IPS DF 4.7 (cell line): ENCODE measurements around the gene SCARB1.
A peak's percentile ranks its signal among the peaks of the same experiment; 100 is the strongest.

Experiments
- DNase-seq: peaks from one replicate; pipeline ENCODE4 v3.0.0-alpha.2; 2013; ENCODE audit warnings: low spot score; ENCODE audit errors: extremely low read depth

Gene SCARB1

GRCh38 chr12:124842800-124843510 lies 20.7 kb downstream of the SCARB1 start:
- DNase-seq, result no peak

DNA sequence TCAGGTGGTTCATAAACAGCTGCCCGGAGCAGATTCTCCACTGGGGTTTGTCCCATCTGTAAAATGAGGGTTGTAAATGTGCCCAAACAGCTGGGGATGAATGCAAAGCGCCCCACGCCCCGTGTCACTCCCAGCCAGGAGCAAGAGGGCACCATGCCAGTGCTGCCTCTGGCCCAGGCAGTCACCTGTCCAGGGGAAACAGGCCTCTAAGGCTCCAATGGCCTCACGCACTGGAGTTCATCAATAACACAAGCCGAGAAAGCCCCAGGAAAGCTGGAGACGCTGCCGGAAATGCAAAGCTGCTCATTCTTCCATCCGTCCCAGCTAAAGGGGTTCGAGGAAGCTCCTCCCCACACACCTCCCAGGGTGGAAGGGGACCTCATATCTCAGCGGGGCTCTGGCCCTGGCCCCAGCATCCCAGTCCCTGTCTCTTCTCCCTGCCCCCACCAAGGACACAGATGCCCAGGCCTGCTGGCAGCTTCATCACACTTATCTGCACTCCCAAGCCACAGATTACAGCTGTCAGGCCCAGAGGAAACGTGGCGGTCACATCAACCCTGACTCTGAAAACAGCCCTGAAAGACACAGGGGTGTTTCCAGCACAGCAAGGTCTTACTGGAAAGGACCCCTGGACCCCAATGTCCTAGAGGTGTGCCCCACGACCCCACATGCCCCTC lies 21.5 kb downstream of the SCARB1 start:
- DNase-seq, result no peak

DNA sequence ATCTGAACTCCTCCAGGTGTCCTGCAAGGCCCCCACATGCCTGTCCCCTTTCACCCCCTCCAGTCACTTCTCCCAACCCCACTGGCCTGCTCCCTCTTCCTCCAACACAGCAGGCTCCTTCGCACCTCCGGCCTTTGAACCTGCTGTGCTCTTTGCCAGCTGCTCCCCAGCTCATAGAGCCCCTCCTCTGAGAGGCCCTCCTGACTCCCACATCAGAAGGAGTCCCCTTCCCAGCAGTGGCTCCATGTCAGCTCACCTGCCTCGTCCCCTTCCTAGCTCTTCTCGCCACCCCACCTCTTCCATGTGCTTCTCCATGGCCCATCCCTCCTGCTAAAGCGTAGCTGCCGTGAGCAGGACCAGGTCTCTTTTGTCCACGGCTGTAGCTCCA lies 22.1 kb downstream of the SCARB1 start:
- DNase-seq, result no peak

GRCh38 chr12:124837958-124838803 lies 25.5 kb downstream of the SCARB1 start:
- DNase-seq, result no peak

DNA sequence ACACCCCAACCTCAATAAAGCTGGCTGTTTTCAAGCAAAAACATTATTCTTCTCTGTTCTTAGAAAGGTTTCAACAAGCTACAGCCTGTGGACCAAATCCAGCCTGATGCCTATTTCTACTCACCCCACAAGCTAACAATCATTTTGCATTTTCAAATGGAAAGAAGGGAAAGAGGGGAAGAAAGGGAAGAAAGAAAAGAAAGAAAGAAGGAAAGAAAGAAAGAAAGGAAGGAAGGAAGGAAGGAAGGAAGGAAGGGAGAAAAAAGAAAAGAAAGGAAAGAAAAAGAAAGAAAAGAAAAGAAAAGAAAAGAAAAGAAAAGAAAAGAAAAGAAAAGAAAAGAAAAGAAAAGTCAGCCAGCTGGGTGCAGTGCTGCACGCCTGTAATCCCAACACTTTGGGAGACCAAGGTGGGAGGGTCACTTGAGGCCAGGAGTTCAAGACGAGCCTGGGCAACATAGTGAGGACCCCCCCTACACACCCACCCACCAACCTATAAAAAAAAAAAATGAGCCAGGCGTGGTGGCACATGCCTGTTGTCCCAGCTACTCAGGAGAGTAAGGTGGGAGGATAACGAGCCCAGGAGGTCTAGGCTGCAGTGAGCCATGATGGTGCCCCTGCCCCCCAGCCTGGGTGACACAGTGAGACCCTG lies 26.3 kb downstream of the SCARB1 start:
- no peak for DNase-seq

GRCh38 chr12:124836759-124837158 lies 26.9 kb downstream of the SCARB1 start:
- DNase-seq, result no peak

GRCh38 chr12:124835656-124836410 lies 27.8 kb downstream of the SCARB1 start:
- DNase-seq, result no peak

DNA sequence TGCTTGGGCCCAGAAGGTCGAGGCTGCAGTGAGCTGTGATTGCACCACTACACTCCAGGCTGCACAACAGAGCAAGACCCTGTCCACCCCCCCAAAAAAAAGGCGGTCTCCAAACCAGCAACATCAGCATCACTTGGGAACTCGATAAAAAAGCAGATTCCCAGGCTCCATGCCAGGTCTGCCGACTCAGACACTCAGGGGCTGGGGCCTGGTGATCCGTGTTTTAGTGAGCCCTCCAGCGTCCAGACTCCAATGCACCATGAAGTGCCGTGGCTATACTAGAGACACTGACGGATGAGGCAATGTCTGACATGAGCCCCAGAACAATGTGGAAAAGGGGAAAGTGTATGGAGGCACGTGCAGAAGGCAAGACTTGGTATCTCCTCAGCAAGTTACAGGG lies 28.8 kb downstream of the SCARB1 start:
- no peak for DNase-seq

DNA sequence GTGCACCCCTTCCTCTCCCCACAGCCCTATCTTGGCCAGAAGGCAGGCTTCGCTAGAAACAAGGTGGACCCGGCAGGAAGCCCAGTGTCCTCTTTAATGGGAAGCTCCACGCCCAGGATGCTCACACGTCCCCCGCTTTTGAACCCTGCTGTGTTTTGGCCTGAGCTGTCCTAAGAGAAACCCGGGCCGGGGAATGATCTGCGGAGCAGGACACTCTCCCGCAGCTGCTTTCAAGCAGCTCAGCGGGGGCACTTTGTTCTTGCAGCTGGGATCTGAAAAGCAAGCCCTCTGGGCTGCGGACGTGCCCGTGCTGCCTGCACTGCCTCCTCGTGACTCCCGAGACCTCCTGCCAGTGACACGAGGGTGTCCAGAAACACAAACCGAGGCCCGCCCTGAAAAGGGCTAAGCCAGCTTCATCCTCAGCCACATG lies 30.0 kb downstream of the SCARB1 start:
- peak; percentile 79 for DNase-seq

DNA sequence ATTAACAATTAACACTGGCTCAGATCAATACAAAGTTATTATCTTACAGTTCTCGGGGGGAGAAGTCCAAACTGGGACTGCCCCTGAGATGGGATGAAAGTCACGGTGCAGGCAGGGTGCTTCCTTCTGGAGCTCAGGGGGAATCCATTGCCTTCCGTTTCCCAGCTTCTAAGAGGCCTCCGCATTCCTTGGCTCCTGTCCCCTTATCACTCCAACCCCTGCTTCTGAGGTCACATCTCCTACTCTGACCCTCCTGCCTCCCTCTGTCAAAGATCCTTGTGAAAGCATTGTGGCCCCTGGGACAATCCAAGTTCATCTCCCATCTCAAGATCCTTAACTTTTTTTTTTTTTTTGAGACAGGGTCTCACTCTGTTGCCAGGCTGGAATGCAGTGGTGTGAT lies 30.8 kb downstream of the SCARB1 start:
- DNase-seq, result no peak

DNA sequence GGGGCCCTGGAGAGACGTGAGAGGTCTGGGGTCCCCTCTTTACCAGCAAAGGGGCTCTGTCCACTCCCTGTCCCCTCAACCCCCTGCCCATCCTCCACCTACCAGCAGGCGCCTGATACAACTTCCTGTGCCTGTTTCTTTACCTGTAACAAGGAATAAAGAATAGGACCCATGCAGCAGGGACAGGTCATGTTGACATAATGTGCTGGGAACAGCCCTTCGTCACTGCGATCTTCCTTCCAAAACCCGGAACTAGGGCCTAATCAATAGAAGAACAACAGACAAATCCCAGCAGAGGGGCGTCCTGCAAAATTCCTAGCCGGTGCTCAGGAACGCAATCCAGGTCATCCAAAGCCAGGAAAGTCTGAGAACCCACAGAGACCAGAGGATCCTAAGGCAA lies 32.1 kb downstream of the SCARB1 start:
- no peak for DNase-seq

DNA sequence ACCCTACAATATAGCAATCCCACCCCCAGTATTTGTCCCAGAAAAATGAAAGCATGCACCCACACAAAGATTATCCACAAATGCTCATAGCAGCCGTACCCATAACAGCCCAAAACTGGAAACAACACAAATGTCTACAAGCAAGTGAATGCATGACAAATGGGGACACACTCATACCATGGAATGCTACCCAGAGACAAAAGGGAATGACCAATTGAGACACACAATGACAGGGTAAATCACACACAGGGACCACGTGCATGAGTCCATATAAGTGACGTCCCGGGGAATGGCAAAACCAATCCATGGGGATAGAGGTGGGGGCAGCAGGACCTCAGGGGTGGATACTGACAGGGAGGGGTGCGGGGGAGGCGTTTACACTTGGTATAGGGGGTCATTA lies 33.4 kb downstream of the SCARB1 start:
- no peak for DNase-seq

- DNase-seq, result no peak
These were observed 33.9 kb downstream of the SCARB1 start for GRCh38 chr12:124829708-124830304.

DNA sequence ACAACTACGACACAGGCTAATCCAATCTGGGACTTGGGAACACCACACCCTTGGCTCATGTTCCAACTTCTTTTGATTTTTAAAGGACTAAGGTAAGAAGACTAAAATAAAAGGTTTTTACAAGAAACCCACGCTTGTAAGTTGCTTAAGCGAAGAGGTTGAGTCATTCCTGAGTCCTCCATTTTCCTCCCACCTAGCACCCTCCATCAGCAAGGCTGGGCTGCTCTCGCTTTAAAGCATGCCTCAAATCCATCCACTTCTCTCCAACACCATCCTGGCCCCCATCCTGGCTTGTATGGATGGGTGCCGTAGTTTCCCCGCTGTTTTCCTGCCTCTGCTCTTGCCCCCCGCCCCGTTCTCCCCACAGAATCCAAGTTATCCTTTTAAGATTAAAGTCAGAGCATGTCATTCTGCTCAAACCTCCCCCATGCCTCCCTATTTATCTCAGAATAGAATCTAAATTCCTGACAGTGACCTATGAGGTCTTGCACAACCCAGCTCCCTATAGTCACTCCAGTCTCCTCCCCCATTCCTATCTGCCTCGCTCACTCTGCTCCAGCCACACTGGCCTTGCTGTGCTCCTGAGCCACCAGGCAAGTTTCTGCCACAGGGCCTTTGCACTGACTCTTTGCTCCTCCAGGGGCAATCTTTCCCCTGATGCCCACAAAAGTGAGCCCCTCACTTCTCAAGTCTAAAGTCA lies 34.5 kb downstream of the SCARB1 start:
- DNase-seq, result no peak

GRCh38 chr12:124828264-124829007 lies 35.2 kb downstream of the SCARB1 start:
- no peak for DNase-seq

GRCh38 chr12:124827588-124828184 lies 36.0 kb downstream of the SCARB1 start:
- no peak for DNase-seq

- no peak for DNase-seq
These were observed 39.5 kb downstream of the SCARB1 start for GRCh38 chr12:124824195-124824594.

DNA sequence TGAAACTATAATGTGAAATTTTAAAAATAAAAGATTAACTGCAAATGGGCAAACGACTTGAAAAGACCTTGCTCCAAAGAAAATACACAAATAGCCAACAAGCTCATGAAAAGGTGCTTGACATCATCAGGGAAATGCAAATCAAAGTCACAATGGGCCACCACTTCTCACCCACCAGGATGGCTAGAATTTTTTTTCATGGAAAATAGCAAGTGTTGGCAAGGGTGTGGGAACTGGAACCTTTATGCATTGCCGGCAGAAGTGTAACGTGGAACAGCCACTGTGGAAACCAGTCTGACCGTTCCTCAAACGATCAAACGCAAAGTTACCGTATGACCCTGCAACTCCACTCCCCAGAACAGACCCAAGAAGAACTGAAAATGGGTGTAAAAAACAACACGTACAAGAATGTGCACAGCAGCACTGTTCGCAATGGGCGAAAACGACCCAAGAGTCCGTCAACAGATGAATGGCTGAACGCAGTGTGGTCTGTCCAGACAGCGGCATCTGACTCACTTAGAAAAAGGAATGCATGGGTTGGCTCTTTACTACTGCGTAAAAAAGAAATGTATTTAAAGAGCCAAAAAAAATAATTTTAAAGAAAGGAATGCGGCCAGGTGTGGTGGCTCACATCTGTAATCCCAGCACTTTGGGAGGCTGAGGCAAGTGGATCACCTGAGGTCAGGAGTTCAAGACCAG lies 40.2 kb downstream of the SCARB1 start:
- no peak for DNase-seq
